Uterus (tissue), 4 donors: ENCODE results near the gene CD300E. TPM values are rescaled to one million over a fixed set of nuclear protein-coding genes. Genes with fewer than 3 reads are reported as not detected.

ENCODE experiments used
- DNase-seq, 2 donors: peaks; one replicate each; pipeline ENCODE4 v3.0.0-alpha.2; 2019 to 2020
- H3K27ac ChIP-seq, 2 donors: fragments of 200-600 bp; sonication (generic); 1 replicate in 1 of 2; 2 replicates in 1 of 2; pipeline ENCODE4 v1.5.1; 2016 to 2018
- H3K27me3 ChIP-seq, 2 donors: fragments of 200-600 bp; sonication (generic); one replicate each; pipeline ENCODE4 v1.5.1; 2018 to 2019; ENCODE audit warnings: control low read depth in 1 of 2
- H3K36me3 ChIP-seq, 2 donors: fragments of 200-600 bp; sonication (generic); one replicate each; pipeline ENCODE4 v1.5.1; 2019; ENCODE audit warnings: control low read depth in 1 of 2
- H3K4me1 ChIP-seq, 2 donors: fragments of 200-600 bp; sonication (generic); one replicate each; pipeline ENCODE4 v1.5.1; 2018 to 2019; ENCODE audit warnings: control low read depth in 1 of 2
- H3K4me3 ChIP-seq, 2 donors: fragments of 200-600 bp; sonication (generic); 1 replicate in 1 of 2; 2 replicates in 1 of 2; pipeline ENCODE4 v1.5.1; 2018 to 2019; ENCODE audit warnings: mild to moderate bottlenecking in 1 of 2
- H3K9me3 ChIP-seq, 2 donors: fragments of 200-600 bp; sonication (generic); one replicate each; pipeline ENCODE4 v1.5.1; 2019; ENCODE audit warnings: control low read depth in 1 of 2
- CTCF ChIP-seq, 4 experiments: fragments of 200-600 bp in 2 of 4; fragments of 450-650 bp in 2 of 4; sonication (generic) in 2 of 4; IDR thresholded peaks; one replicate each; pipeline ENCODE4 v1.5.1; 2016 to 2019; ENCODE audit warnings: antibody characterized with exemption in 4 of 4, mild to moderate bottlenecking in 2 of 4, moderate library complexity in 1 of 4
- POLR2A ChIP-seq, 2 donors: fragments of 450-650 bp; IDR thresholded peaks; one replicate each; pipeline ENCODE4 v1.6.1; 2016; ENCODE audit warnings: antibody characterized with exemption in 2 of 2, mild to moderate bottlenecking in 1 of 2, moderate library complexity in 1 of 2
- intact Hi-C: fragments of 100-400 bp; cut with DNase I; formaldehyde crosslinking; loops from one replicate; pipeline ENCODE4 v1.15.1; 2023; ENCODE audit warnings: low total_unique reads
- total RNA-seq, 4 donors: library from RNA; depleted of rRNA in 3 of 4; stranded (reverse); fragments of >200 nt in 3 of 4; gene quantifications; one replicate each; pipeline versions ENCODE4 v1.1.0 to v1.2.4, GENCODE V29; 2014 to 2023
- donor health status: DM: yes; HTN: yes; CAD: no.

CD300E gene
- total RNA-seq, 4 donors from 2014 or later, result 0.07 to 0.88 TPM; not detected in 2

- DNase-seq, result no peak
- H3K9me3 ChIP-seq, result no peaks in the 10 kb centered on the region
- TF ChIP-seq POLR2A (IDR thresholded peaks at IDR 0.05), result no peak
- no peak for TF ChIP-seq CTCF (IDR thresholded peaks at IDR 0.05)
- no peaks in the 10 kb centered on the region for H3K36me3 ChIP-seq
- no peaks in the 10 kb centered on the region for H3K4me1 ChIP-seq
- intact Hi-C loops, result no loop called here
- H3K27ac ChIP-seq, result no peak overlapping the region
- H3K4me3 ChIP-seq, result no peak overlapping the region
- no peaks in the 10 kb centered on the region for H3K27me3 ChIP-seq
Observed at GRCh38 chr17:74561586-74561985, 62.0 kb downstream of the CD300E start.

Other genes starting within 250 kb of the CD300E start
- 10 to 100 TPM in 3 of 4 donors, 1 to 10 TPM in 1; 2.8 to 56.8 (median 27.6) TPM for gene GPRC5C, start 191.7 kb downstream of the CD300E start, total RNA-seq
- gene CD300A, start 157.1 kb downstream of the CD300E start, total RNA-seq, result 10 to 100 TPM in 1 of 4 donors, 1 to 10 TPM in 2, not detected in 1; 3.2 to 10.9 (median 4.0) TPM
- under 1 TPM in 2 of 4 donors, not detected in 2; 0.48 to 0.59 TPM for gene CD300LB, start 92.3 kb downstream of the CD300E start, total RNA-seq
- gene CD300C, start 77.6 kb downstream of the CD300E start, total RNA-seq, result under 1 TPM in 2 of 4 donors, not detected in 2; 0.21 to 0.27 TPM
- gene CD300H, start 56.2 kb downstream of the CD300E start, total RNA-seq, result not detected
- gene CD300LD, start 31.5 kb downstream of the CD300E start, total RNA-seq, result not detected
- gene CD300LF, start 89.2 kb upstream of the CD300E start, total RNA-seq, result under 1 TPM in 2 of 4 donors, not detected in 2; 0.27 to 0.41 TPM
- 1 to 10 TPM in 3 of 4 donors, under 1 TPM in 1; under 0.01 to 5.0 (median 1.7) TPM for gene RAB37, start 113.5 kb upstream of the CD300E start, total RNA-seq
- 10 to 100 TPM in 3 of 4 donors, 1 to 10 TPM in 1; 3.3 to 16.9 (median 12.0) TPM for gene NHERF1, start 124.9 kb upstream of the CD300E start, total RNA-seq
- 10 to 100 TPM in 3 of 4 donors, 1 to 10 TPM in 1; 5.4 to 53.3 (median 33.9) TPM for gene NAT9, start 152.6 kb upstream of the CD300E start, total RNA-seq
- gene GRIN2C, start 236.1 kb upstream of the CD300E start, total RNA-seq, result under 1 TPM in 2 of 4 donors, not detected in 2; 0.55 to 0.90 TPM
- 10 to 100 TPM in 1 of 4 donors, 1 to 10 TPM in 2, not detected in 1; 5.1 to 13.4 (median 7.2) TPM for gene FDXR, start 249.3 kb upstream of the CD300E start, total RNA-seq